Activated CD8-positive, alpha-beta memory T cell treated with anti-CD3 and anti-CD28 coated beads, Interleukin-2, amount 50 U/mL, for 4 hours (primary cell): Measurements from ENCODE around the gene PTGR1.
"Not testable (repeated sequence)": the region's sequence is repeated elsewhere in the genome, so short reads cannot be mapped to it uniquely, and the experiment has no call there.

Experiments
- DNase-seq: peaks from one replicate; pipeline ENCODE4 v3.0.0-alpha.2; 2020

Gene PTGR1

DNA sequence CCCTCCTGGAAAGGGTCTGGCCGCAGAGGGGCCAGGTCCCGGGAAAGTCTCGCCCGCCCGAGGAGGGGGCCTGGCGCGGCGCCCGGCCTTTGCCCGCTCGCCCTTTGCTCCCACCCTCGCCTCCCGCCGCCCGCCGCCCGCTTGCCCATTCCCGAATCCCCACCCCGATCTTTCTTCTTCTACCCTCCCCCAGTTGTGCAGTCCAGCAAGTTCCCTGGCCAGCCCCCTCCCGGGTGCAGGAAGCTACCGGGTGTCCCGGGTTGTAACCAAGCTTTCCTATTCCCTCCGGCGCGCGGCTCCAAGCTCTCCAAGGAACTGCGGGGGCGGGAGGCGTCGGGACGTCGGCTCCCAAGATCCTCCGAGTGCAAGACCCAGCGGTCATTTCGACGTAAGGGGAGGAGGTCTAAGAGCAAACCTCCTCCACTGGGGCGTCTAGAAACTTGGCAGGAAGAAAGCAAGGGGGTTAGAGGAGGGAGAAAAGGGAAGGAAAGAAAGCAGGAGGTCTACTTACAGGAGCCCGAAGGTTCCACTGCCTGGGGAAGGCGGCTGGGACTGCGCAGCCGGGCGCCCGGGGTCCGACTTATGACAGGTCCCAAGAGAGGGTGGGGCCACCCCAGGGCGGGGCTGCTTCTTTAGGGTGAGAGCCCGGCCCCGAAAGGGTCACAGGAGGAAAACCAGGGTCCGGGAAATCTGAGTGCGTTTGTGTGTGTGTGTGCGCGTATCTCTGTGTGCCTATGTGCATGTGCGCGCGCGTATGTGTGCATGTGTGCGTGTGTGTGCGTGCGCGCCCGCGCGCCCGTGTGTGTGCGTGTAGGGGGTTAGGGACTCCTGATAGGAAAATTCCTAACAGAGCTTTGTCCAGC, at the start of gene PTGR1:
Gene PTGR1 (minus strand): TSS at position 556 of the 863 bp plus-strand sequence. CDS start 2,225 bp downstream, outside the sequence.
- DNase-seq: peak; percentile 16

DNA sequence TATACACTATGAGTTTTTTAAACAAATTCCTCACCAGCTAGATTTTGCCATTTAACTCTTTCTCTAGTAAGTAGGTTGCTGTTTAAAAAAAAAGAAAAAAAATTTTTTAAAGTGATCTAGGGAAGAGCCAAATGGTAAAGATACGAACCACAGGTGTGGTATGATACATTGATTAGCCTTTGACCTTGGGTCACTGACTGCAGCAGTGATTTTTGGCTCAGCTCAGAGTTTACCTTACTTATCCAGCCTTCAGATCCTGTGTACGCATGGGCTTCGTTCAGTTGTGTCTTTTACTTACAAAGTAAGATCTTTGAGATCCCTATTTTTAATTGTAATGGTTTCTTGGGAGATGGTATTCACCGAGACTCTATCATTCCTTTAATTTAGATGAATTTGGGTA, 49.6 kb upstream of the PTGR1 start:
- no peak for DNase-seq

DNA sequence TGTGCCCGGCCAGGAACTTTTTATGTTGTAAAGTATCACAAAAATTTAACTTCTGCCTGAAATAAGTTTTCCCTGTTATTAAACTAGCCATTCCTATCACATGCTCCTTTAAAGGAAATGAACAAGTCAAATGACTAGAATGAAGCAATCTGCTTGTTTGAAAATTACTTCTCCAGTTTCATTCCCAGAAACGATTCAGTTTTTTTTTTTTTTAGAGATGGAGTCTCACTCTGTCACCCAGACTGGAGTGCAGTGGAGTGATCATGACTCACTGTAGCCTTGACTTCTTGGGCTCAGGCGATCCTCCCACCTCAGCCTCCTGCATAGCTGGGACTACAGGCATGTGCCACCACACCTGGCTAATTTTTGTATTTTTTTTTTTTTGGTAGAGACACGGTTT, 48.6 kb upstream of the PTGR1 start:
- no peak for DNase-seq

DNA sequence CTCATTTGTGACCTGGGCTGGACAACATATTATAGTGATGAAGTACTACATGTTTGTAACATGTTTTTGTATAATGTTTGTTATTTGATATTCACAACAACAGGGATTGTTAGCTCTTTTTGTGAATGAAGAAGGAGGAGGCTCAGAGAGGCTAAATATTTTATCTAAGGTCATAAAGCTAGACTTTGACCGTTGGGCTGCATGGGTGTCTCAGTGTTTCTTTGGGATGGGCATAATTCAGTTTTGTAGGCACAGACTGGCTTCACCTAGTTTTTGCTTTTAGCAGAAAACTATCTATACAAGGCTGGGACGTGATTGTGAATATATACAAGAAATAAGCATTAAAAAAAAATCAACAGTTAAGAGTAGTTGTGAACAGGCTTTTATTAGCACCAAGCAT, 47.0 kb upstream of the PTGR1 start:
- DNase-seq: no peak

DNA sequence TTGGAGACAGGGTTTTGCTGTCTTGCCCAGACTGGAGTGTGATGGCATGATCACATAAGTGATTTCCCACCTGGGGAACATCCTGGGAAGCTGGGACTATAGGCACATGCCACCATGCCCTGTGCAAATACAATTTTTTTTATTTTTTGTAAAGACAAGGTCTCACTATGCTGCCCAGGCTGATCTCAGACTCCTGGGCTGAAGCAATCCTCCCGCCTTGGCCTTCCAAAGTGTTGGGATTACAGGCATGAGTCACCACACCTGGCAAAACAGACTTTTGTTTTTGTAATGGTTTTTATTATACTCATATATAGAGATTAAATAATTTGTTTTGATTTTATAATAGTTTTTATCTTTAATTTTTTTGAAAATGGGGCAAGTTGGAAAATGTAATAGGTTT, 46.4 kb upstream of the PTGR1 start:
- no peak for DNase-seq

- DNase-seq: no peak
Observed at GRCh38 chr9:111644195-111644772, 44.8 kb upstream of the PTGR1 start.

GRCh38 chr9:111637421-111637950, 38.0 kb upstream of the PTGR1 start:
- no peak for DNase-seq

- DNase-seq: no peak
Observed at GRCh38 chr9:111634860-111635259, 35.4 kb upstream of the PTGR1 start.

GRCh38 chr9:111633389-111633736, 33.9 kb upstream of the PTGR1 start:
- no peak for DNase-seq

DNA sequence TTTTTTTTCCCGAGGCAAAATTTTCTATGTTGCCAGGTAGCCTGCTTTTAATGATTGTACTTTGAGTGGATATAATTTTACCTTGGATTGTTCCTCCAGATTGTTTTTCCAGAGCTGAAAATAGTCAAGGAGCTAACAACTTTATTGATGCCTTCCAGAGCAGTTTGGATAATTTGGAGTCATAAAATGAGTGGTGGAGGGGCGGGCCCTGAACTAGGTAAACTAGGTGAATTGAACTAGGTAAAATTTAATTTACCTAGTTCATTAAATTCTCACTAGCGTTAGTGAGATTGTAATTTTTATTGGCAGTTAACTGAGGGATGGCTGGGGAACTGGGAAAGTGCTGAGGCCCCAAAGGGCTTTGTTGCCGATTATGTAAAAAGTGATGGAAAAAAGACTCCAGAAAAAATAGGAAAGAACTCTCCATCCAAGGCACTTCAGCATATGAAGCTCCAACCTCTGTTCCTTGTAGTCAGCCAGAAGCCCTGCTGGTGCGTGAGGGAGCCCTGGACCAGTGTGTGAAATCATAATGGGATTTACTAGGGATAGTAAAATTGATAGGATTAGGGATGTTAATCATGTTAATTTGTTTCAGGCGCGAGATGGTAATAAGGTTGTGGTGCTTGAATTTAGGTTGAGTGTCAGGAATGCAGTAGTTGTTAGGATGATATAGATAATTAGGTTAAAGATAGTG, 33.4 kb upstream of the PTGR1 start:
- no peak for DNase-seq

- DNase-seq: no peak
Observed at GRCh38 chr9:111632060-111632459, 32.6 kb upstream of the PTGR1 start.

- DNase-seq: peak; percentile 94
Observed at GRCh38 chr9:111631214-111631971, 31.9 kb upstream of the PTGR1 start, which contains the start of gene DNAJC25. Gene DNAJC25 (plus strand): TSS chr9:111631334. CDS start chr9:111631408, 74 bp downstream.

GRCh38 chr9:111630964-111631213, 31.4 kb upstream of the PTGR1 start:
- DNase-seq: no peak

- no peak for DNase-seq
Observed at GRCh38 chr9:111630182-111630963, 30.9 kb upstream of the PTGR1 start.

GRCh38 chr9:111628411-111628810, 29.0 kb upstream of the PTGR1 start:
- no peak for DNase-seq

GRCh38 chr9:111627260-111627963, 28.0 kb upstream of the PTGR1 start:
- DNase-seq: no peak

GRCh38 chr9:111622626-111623025, 23.2 kb upstream of the PTGR1 start:
- DNase-seq: no peak

DNA sequence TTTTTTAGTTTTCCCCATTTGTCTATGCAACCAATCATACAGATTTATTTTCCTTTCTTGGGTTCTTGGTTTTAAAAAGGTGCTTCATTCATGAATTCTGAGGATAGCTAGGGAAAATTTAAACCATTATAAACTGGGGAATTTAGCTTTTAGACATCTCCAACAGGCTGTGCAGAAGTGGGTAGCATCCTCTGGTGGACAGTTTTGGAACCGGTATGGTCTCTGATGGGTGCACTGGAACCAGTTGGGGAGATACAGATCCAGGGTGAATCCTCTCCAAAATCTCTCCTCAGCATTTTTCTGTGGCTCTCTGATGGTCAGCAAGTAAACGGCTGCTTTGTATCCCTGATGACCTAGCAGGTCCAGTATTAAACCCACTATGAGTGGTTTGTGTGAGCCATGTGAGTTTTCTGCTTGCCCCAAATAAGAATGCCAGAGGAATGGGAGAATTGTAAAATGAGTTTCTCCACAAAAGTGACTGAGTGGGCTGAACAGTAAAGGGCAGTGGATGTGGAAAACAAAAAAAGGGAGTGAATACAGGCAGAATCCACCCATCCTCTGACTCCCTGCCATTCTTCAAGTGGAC, 22.5 kb upstream of the PTGR1 start:
- DNase-seq: no peak

- DNase-seq: not testable (repeated sequence)
Observed at GRCh38 chr9:111617349-111617748, 17.9 kb upstream of the PTGR1 start.

GRCh38 chr9:111615928-111616327, 16.5 kb upstream of the PTGR1 start:
- no peak for DNase-seq

DNA sequence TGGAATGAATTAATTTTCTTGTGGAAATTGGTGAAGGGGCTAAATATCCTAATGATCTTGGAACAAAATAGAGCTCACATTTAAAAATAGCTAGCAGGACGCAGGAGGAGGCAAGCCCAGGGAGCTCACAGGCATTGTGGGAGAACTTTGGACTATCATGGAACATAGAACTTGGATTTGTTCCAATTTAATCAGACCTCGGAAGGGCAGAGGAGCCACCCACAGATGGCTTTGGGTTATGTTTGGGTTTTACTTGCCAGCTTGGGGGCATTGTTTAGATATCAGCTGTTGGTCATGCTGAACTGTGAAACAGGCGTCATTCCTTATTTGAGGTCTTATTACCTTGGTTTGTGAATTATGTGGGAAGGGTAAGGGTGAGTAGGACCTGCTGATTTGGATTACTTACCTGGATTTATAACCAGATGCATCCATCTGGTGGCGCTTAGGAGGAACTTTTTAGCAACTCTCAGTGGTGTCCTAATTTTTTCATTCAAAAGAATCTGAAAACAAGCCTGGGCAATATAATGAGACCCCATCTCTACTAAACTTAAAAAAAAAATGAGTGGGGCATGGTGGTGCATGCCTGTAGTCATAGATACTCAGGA, 14.1 kb upstream of the PTGR1 start:
- no peak for DNase-seq
